Right atrium auricular region (tissue), 2 donors: ENCODE results near the gene NT5C2. TPM values are rescaled to one million over a fixed set of nuclear protein-coding genes. Genes with fewer than 3 reads are reported as not detected.
"Not testable (repeated sequence)": the region's sequence is repeated elsewhere in the genome, so short reads cannot be mapped to it uniquely, and the experiment has no call there.

Experiments
- DNase-seq: peaks from one replicate; pipeline ENCODE4 v3.0.0-alpha.2; 2019; ENCODE audit warnings: low spot score
- H3K27ac ChIP-seq, 2 donors: fragments of 200-600 bp; sonication (generic); 1 replicate in 1 of 2; 2 replicates in 1 of 2; pipeline ENCODE4 v1.5.1; 2016 to 2019
- H3K27me3 ChIP-seq, 2 donors: fragments of 200-600 bp; sonication (generic); one replicate each; pipeline versions ENCODE4 v1.5.1 to v1.6.0; 2017 to 2019
- H3K36me3 ChIP-seq: fragments of 200-600 bp; sonication (generic); one replicate; pipeline ENCODE4 v1.5.1; 2016
- H3K4me1 ChIP-seq, 2 donors: fragments of 200-600 bp; sonication (generic); one replicate each; pipeline versions ENCODE4 v1.5.1 to v1.6.0; 2017 to 2019
- H3K4me3 ChIP-seq, 2 donors: fragments of 200-600 bp; sonication (generic); 1 replicate in 1 of 2; 2 replicates in 1 of 2; pipeline ENCODE4 v1.5.1; 2017 to 2019; ENCODE audit warnings: mild to moderate bottlenecking in 1 of 2, moderate library complexity in 1 of 2
- H3K9me3 ChIP-seq, 2 donors: fragments of 200-600 bp; sonication (generic); one replicate each; pipeline ENCODE4 v1.5.1; 2019
- CTCF ChIP-seq, 2 donors: fragments of 200-600 bp; sonication (generic); IDR thresholded peaks; one replicate each; pipeline ENCODE4 v1.5.1; 2019; ENCODE audit warnings: antibody characterized with exemption in 2 of 2
- total RNA-seq, 2 donors: library from RNA; depleted of rRNA; stranded (reverse); fragments of >200 nt; gene quantifications; one replicate each; pipeline ENCODE4 v1.1.0, GENCODE V29; 2016

NT5C2 gene
- total RNA-seq, 2 donors from 2014 or later, result 28.5 to 32.7 TPM

- Histone ChIP-seq H3K9me3 (no peaks in the 10 kb centered on the region), H3K4me1 (no peaks in the 10 kb centered on the region), H3K36me3 (peaks cover 56% of the 10 kb centered on the region), H3K27ac (no peak overlapping the region), H3K4me3 (no peak overlapping the region), H3K27me3 (no peaks in the 10 kb centered on the region)
- no peak for TF ChIP-seq CTCF (IDR thresholded peaks at IDR 0.05)
- DNase-seq, result no peak
Measured at GRCh38 chr10:103171278-103171677, 21.8 kb downstream of the NT5C2 start.

DNA sequence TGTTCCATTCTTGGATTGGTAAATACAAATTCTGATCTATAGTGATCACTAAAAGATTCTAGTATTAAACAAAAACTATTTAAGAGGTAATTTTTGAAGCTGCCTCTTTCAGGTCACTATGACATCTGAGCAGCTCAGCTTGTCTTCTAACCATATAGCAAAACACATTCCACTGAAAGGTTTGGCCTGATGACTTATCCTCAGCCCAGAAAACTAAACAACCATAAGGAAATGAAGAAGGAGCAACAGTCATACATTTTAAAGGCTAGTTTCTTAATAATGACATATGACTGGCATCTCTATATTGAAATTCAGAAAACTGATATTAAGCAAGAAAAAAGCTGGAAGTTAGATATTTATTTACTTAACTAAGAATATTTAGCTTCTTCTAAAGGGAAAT lies 24.6 kb downstream of the NT5C2 start:
- H3K4me1 ChIP-seq, result no peaks in the 10 kb centered on the region
- no peak overlapping the region for H3K27ac ChIP-seq
- no peak overlapping the region for H3K4me3 ChIP-seq
- no peaks in the 10 kb centered on the region for H3K27me3 ChIP-seq
- peaks cover 41% of the 10 kb centered on the region for H3K36me3 ChIP-seq
- no peak for TF ChIP-seq CTCF (IDR thresholded peaks at IDR 0.05)
- no peak for DNase-seq
- H3K9me3 ChIP-seq, result no peaks in the 10 kb centered on the region

GRCh38 chr10:103167554-103167953 lies 25.5 kb downstream of the NT5C2 start:
- H3K4me1 ChIP-seq, result not testable (repeated sequence)
- peaks cover 32% of the 10 kb centered on the region for H3K36me3 ChIP-seq

DNA sequence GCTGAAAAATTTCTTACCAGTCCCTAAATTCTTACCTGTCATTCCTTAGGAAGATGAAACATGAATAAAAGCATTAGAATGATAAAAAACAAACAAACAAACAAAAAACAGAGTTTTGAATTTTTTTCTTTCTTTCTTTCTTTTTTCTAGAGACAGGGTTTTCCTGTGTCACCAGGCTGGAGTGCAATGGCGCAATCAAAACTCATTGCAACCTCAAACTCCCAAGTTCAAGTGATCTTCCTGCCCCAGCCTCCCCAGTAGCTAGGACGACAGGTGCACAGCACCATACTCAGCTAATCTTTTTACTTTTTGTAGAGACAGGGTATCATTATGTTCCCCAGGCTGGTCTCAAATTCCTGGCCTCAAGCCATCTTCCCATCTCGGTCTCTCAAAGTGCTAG lies 26.5 kb downstream of the NT5C2 start:
- H3K27ac ChIP-seq, result no peak overlapping the region
- no peaks in the 10 kb centered on the region for H3K27me3 ChIP-seq

More at GRCh38 chr10:103167554-103167953, 25.5 kb downstream of the NT5C2 start:
- not testable (repeated sequence) for H3K4me3 ChIP-seq, H3K9me3 ChIP-seq, H3K27me3 ChIP-seq, DNase-seq, H3K27ac ChIP-seq

GRCh38 chr10:103163766-103164403 lies 29.2 kb downstream of the NT5C2 start:
- not testable (repeated sequence) for H3K9me3 ChIP-seq, H3K4me1 ChIP-seq, H3K27me3 ChIP-seq, H3K36me3 ChIP-seq, H3K4me3 ChIP-seq, H3K27ac ChIP-seq, DNase-seq

More for the DNA sequence above, 26.5 kb downstream of the NT5C2 start:
- H3K4me3 ChIP-seq, result no peak overlapping the region
- no peaks in the 10 kb centered on the region for H3K9me3 ChIP-seq
- no peaks in the 10 kb centered on the region for H3K4me1 ChIP-seq
- no peak for TF ChIP-seq CTCF (IDR thresholded peaks at IDR 0.05)
- DNase-seq, result no peak
- peaks cover 22% of the 10 kb centered on the region for H3K36me3 ChIP-seq

DNA sequence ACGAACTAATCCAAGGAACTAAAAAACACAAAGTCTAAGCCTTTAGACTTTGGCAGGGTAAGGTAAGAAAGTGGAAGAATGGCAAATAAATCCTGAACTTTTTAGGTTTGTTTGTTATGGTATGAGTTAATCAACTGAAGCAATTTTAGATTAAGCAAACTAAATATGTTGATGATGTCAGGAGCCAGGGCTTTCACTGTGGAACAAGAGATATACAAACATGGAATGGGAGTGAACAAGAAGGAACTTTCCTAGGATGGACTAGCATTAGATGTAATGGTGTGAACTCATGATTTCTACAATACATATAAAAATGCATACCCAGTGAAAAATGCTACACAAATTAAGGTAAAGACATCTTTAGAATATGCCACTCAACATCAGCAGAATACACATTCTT lies 35.8 kb downstream of the NT5C2 start:
- no peak for DNase-seq
- Histone ChIP-seq H3K27ac (no peak overlapping the region), H3K4me1 (peaks cover 3 to 35% of the 10 kb centered on the region in 2 donors), H3K9me3 (no peaks in the 10 kb centered on the region), H3K36me3 (peaks cover 5% of the 10 kb centered on the region), H3K4me3 (no peak overlapping the region), H3K27me3 (no peaks in the 10 kb centered on the region)
- no peak for TF ChIP-seq CTCF (IDR thresholded peaks at IDR 0.05)

DNA sequence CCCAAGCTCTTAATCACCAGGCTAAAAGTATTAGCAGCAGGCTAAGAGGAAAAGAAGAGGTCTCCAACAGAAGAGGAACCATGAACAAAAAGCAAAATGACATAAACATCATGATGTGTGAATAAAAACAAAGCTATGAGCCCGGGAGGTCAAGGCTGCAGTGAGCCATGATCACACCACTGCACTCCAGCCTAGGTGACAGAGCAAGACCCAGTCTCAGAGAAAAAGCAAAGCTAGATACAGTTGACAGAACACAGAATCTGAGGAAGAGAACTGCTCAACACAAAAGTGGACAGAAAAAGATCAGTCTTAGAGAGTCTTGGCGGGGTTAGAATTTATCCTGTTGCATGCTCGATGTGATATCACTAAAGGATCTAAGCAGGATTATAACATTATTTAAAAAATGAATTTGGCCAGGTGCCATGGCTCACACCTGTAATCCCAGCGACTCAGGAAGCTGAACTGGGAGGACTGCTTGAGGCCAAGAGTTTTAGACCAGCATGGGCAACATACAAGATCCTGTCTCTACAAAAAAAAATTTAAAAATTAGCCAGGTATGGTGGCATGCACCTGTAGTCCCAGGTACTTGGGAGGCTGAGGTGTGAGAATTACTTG lies 37.5 kb downstream of the NT5C2 start:
- no peak for DNase-seq
- Histone ChIP-seq H3K4me3 (no peak overlapping the region), H3K36me3 (peaks cover 5% of the 10 kb centered on the region), H3K27ac (peak overlapping the region in 1 of 2 donors; percentile 81), H3K27me3 (no peaks in the 10 kb centered on the region), H3K4me1 (peaks cover 3 to 37% of the 10 kb centered on the region in 2 donors), H3K9me3 (no peaks in the 10 kb centered on the region)
- no peak for TF ChIP-seq CTCF (IDR thresholded peaks at IDR 0.05)
